Endothelial cell of umbilical vein (primary cell): ENCODE data around the gene STARD5. TPM values are rescaled to one million over a fixed set of nuclear protein-coding genes. Genes with fewer than 3 reads are reported as not detected.

Experiments used
- BruUV-seq: library from RNA; stranded (reverse); fragments of 400-500 nt; replicated peaks from 2 replicates; lab custom pipeline; 2021; lab: Mats Ljungman, UMichigan
- CTCF ChIA-PET: fragments of 300-600, 350-600 bp; sonication (Branson Sonifier 250); formaldehyde crosslinking; loops from one replicate; lab custom pipeline; 2021; ENCODE audit warnings: antibody characterized with exemption, inconsistent platforms; lab: Charles Lee
- POLR2A ChIA-PET: fragments of 300-600, 350-600 bp; sonication (Branson Sonifier 250); formaldehyde crosslinking; loops from one replicate; lab custom pipeline; 2021; ENCODE audit warnings: antibody characterized with exemption, inconsistent platforms; lab: Charles Lee
- DNase-seq: peaks from one replicate; pipeline ENCODE4 v3.0.0-alpha.2; 2011; ENCODE audit warnings: low read depth, low spot score
- FAIRE-seq: peaks from 2 replicates; lab custom pipeline; 2011; peaks lifted over from hg19 to GRCh38; lab: Jason Lieb, UNC
- H2AFZ ChIP-seq: 2 replicates; pipeline ENCODE4 v1.6.0; 2012; ENCODE audit warnings: low read depth, low read length, control low read depth, inconsistent platforms
- H3K27ac ChIP-seq: 2 replicates; pipeline ENCODE4 v1.5.1; 2011; ENCODE audit warnings: low read depth, mild to moderate bottlenecking, control low read depth, low read length, moderate library complexity; ENCODE audit not compliant: insufficient read depth
- H3K27me3 ChIP-seq, 2 experiments: 2 replicates each; pipeline versions ENCODE4 v1.6.0 to v1.6.1; 2011; ENCODE audit warnings: low read length in 2 of 2, mixed read lengths in 1 of 2; ENCODE audit not compliant: control insufficient read depth in 2 of 2, insufficient read depth in 2 of 2
- H3K36me3 ChIP-seq, 2 experiments: 2 replicates in 1 of 2; 3 replicates in 1 of 2; pipeline ENCODE4 v1.5.1; 2011; ENCODE audit warnings: low read length in 2 of 2, mild to moderate bottlenecking in 1 of 2, moderate library complexity in 1 of 2; ENCODE audit not compliant: control insufficient read depth in 2 of 2, insufficient read depth in 2 of 2; ENCODE audit errors: extremely low read depth in 1 of 2
- H3K4me1 ChIP-seq: 3 replicates; pipeline ENCODE4 v1.5.1; 2011; ENCODE audit warnings: mild to moderate bottlenecking, low read length; ENCODE audit not compliant: control insufficient read depth, insufficient read depth; ENCODE audit errors: extremely low read depth
- H3K4me2 ChIP-seq: 2 replicates; pipeline ENCODE4 v1.6.1; 2011; ENCODE audit warnings: low read length, control low read depth, mixed read lengths; ENCODE audit not compliant: insufficient read depth
- H3K4me3 ChIP-seq, 3 experiments: fragments of 200-600 bp in 1 of 3; sonication (generic), shearing (Covaris generic) in 1 of 3; replicated peaks in 1 of 3; 2 replicates each; pipeline ENCODE4 v1.5.1; 2011 to 2016; ENCODE audit warnings: control low read depth in 3 of 3, low read length in 3 of 3, mild to moderate bottlenecking in 2 of 3, inconsistent platforms in 1 of 3, low read depth in 1 of 3, moderate library complexity in 1 of 3; ENCODE audit not compliant: insufficient read depth in 1 of 3
- H3K79me2 ChIP-seq: 2 replicates; pipeline ENCODE4 v1.6.0; 2012; ENCODE audit warnings: low read length, inconsistent platforms; ENCODE audit not compliant: control insufficient read depth, insufficient read depth
- H3K9ac ChIP-seq: replicated peaks from 2 replicates; pipeline ENCODE3; 2011; ENCODE audit warnings: low read length, control low read depth; ENCODE audit not compliant: insufficient read depth; ENCODE audit errors: extremely low read depth
- H3K9me1 ChIP-seq: replicated peaks from 3 replicates; pipeline ENCODE4 v1.6.0; 2011; ENCODE audit warnings: mild to moderate bottlenecking, low read length; ENCODE audit not compliant: control insufficient read depth, insufficient read depth; ENCODE audit errors: extremely low read depth
- H3K9me3 ChIP-seq: replicated peaks from 2 replicates; pipeline ENCODE4 v1.5.1; 2012; ENCODE audit warnings: low read length, inconsistent platforms; ENCODE audit not compliant: control insufficient read depth, insufficient read depth
- H4K20me1 ChIP-seq: replicated peaks from 2 replicates; pipeline ENCODE3; 2011; ENCODE audit warnings: mild to moderate bottlenecking, low read length; ENCODE audit not compliant: control insufficient read depth, insufficient read depth; ENCODE audit errors: extremely low read depth
- EZH2 ChIP-seq: IDR thresholded peaks from 2 replicates; pipeline ENCODE4 v1.6.1; 2012; ENCODE audit warnings: borderline replicate concordance, low read depth, mild to moderate bottlenecking, moderate library complexity, low read length, inconsistent platforms; ENCODE audit not compliant: severe bottlenecking
- FOS ChIP-seq: IDR thresholded peaks from 2 replicates; pipeline ENCODE4 v1.6.1; 2011; ENCODE audit warnings: mild to moderate bottlenecking, low read length, moderate library complexity, borderline replicate concordance; ENCODE audit not compliant: insufficient read depth
- GATA2 ChIP-seq: IDR thresholded peaks from 2 replicates; pipeline ENCODE4 v1.7.0; 2011; ENCODE audit warnings: low read depth, mild to moderate bottlenecking, moderate library complexity, mixed read lengths, low read length; ENCODE audit not compliant: insufficient read length, insufficient read depth
- JUN ChIP-seq: IDR thresholded peaks from 2 replicates; pipeline ENCODE4 v1.6.1; 2011; ENCODE audit warnings: borderline replicate concordance, low read depth; ENCODE audit not compliant: insufficient read length, insufficient read depth
- MYC ChIP-seq: IDR thresholded peaks from one replicate; pipeline ENCODE4 v1.6.1; 2011; ENCODE audit warnings: mild to moderate bottlenecking, low read depth, low read length
- POLR2A ChIP-seq: IDR thresholded peaks from 2 replicates; pipeline ENCODE4 v1.6.1; 2012; ENCODE audit warnings: low read depth, mild to moderate bottlenecking, control low read depth, low read length
- POLR2AphosphoS5 ChIP-seq: IDR thresholded peaks from 2 replicates; pipeline ENCODE4 v1.6.1; 2012; ENCODE audit warnings: low read depth, mild to moderate bottlenecking, control low read depth, low read length, moderate library complexity; ENCODE audit not compliant: insufficient read depth
- dilution Hi-C: fragments of 300-500 bp; cut with MboI; formaldehyde crosslinking; loops from one replicate; pipeline ENCODE4 v1.15.0; 2019; ENCODE audit warnings: low sequenced_read_pairs; ENCODE audit not compliant: extremely low pct_ligation_motif_present
- intact Hi-C: fragments of 100-400 bp; cut with micrococcal nuclease; formaldehyde crosslinking; loops from one replicate; pipeline ENCODE4 v1.10.0; 2022
- polyA plus RNA-seq, 4 experiments: library from polyadenylated mRNA; depleted of rRNA in 3 of 4; stranded (reverse) in 3 of 4; unstranded in 1 of 4; fragments of >200 nt; gene quantifications; 2 replicates each; pipeline versions ENCODE4 v1.2.1 to v1.2.3, GENCODE V29; 2011 to 2012; ENCODE audit warnings: missing spikeins in 1 of 4
- total RNA-seq: library from RNA; stranded (reverse); gene quantifications from 2 replicates; pipeline ENCODE4 v1.2.3, GENCODE V29; 2021
- TF ChIP-seq, protein P1 (sequence below): IDR thresholded peaks from 2 replicates; pipeline ENCODE4 v1.6.1; 2011; ENCODE audit not compliant: insufficient read depth, insufficient read length
- TF ChIP-seq, protein P2 (sequence below), 2 donors: IDR thresholded peaks; 1 replicate in 1 of 2; 2 replicates in 1 of 2; pipeline ENCODE4 v1.5.1; 2011; ENCODE audit warnings: low read length in 2 of 2, mild to moderate bottlenecking in 2 of 2, moderate library complexity in 2 of 2, control low read depth in 1 of 2, inconsistent platforms in 1 of 2, low read depth in 1 of 2; ENCODE audit not compliant: insufficient read depth in 1 of 2; ENCODE audit errors: extremely low read depth in 1 of 2

STARD5 gene
- total and polyA plus RNA-seq, 2 donors (not counting 3 experiments of a cell fraction or from before 2014, with no cell fraction given): 2.2 to 3.0 TPM

DNA sequence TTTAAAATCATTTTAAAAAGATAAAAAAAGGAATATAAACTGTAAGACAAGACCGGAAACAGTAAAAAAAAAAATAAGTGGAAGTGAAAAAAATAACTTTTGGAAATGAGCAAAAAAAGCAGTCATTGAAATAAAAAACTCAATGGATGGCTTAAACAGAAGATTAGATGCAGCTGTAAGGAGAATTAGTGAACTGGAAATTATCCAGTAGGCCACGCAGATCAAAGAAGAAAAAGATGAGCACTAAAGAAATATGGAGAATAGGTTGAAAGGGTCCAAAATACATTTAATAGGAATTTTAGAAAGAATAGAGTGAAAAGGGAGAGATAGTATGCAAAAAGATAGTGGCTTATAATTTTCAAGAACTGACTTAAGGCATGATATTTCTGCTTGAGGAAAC is 47.0 kb downstream of the STARD5 start:
- Histone ChIP-seq H3K4me3 (no peak overlapping the region), H3K4me1 (no peaks in the 10 kb centered on the region), H3K4me2 (no peak overlapping the region), H3K79me2 (no peaks in the 10 kb centered on the region), H3K36me3 (no peaks in the 10 kb centered on the region), H3K9me1 (no peaks in the 10 kb centered on the region), H3K9ac (no peak overlapping the region), H3K27me3 (peaks cover 6 to 11% of the 10 kb centered on the region in 2 experiments), H3K9me3 (no peaks in the 10 kb centered on the region), H4K20me1 (no peaks in the 10 kb centered on the region), H3K27ac (no peak overlapping the region), H2AFZ (no peak overlapping the region)
- DNase-seq: no peak
- dilution Hi-C loops: no loop called here
- no peak for FAIRE-seq
- no peak for TF ChIP-seq POLR2AphosphoS5
- TF ChIP-seq FOS: no peak
- no peak for TF ChIP-seq JUN
- no peak for TF ChIP-seq POLR2A
- no peak for TF ChIP-seq EZH2
- TF ChIP-seq, protein P1, sequence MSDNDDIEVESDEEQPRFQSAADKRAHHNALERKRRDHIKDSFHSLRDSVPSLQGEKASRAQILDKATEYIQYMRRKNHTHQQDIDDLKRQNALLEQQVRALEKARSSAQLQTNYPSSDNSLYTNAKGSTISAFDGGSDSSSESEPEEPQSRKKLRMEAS: no peak
- no peak for TF ChIP-seq GATA2
- no peak for TF ChIP-seq MYC
- TF ChIP-seq, protein P2, sequence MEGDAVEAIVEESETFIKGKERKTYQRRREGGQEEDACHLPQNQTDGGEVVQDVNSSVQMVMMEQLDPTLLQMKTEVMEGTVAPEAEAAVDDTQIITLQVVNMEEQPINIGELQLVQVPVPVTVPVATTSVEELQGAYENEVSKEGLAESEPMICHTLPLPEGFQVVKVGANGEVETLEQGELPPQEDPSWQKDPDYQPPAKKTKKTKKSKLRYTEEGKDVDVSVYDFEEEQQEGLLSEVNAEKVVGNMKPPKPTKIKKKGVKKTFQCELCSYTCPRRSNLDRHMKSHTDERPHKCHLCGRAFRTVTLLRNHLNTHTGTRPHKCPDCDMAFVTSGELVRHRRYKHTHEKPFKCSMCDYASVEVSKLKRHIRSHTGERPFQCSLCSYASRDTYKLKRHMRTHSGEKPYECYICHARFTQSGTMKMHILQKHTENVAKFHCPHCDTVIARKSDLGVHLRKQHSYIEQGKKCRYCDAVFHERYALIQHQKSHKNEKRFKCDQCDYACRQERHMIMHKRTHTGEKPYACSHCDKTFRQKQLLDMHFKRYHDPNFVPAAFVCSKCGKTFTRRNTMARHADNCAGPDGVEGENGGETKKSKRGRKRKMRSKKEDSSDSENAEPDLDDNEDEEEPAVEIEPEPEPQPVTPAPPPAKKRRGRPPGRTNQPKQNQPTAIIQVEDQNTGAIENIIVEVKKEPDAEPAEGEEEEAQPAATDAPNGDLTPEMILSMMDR (IDR thresholded peaks at IDR 0.05; ENCODE audit: extremely low read depth in 1 of 2, insufficient read depth in 1 of 2, low read depth in 1 of 2, low read length in 2 of 2): no peak
- intact Hi-C loops: loop anchor here (5.0 to 10.0 kb wide), 2 partner anchors 200 to 768 kb away; partner anchors contain the start of gene MEX3B
- ChIA-PET CTCF (interaction anchor here (0.8 to 2.4 kb wide), 3 partner anchors 11 to 122 kb away, joined by 3 to 11 read pairs (median 3); no protein-coding TSS in a partner anchor), POLR2A (no interaction called here)
- BruUV-seq: no TSS peak
